HepG2 (cell line): ENCODE data around the gene C11orf68. TPM values are rescaled to one million over a fixed set of nuclear protein-coding genes. Genes with fewer than 3 reads are reported as not detected.

ENCODE experiments used
- ATAC-seq: fragments of 200-7000 bp; cut with Tn5 transposase; 3 replicates; pipeline ENCODE4 v1.9.1; 2020; ENCODE audit warnings: mild to moderate bottlenecking, moderate library complexity
- BruUV-seq: library from RNA; stranded (reverse); fragments of 400-500 nt; replicated peaks from 2 replicates; lab custom pipeline; 2021; lab: Mats Ljungman, UMichigan
- CTCF ChIA-PET: fragments of 300-600 bp; formaldehyde crosslinking; extraction: SDS; loops from one replicate; lab custom pipeline; 2021; ENCODE audit warnings: low total read pairs, inconsistent platforms, low intra/inter-chr PET ratio; lab: Yijun Ruan, JAX
- POLR2A ChIA-PET: fragments of 350-600 bp; sonication (Branson Sonifier 250); formaldehyde crosslinking; loops from one replicate; lab custom pipeline; 2020; ENCODE audit warnings: antibody characterized with exemption, inconsistent platforms; lab: Yijun Ruan, JAX
- DNase-seq: peaks from one replicate; pipeline ENCODE4 v3.0.0-alpha.2; 2015; ENCODE audit warnings: low spot score
- FAIRE-seq: peaks from 3 replicates; lab custom pipeline; 2011; peaks lifted over from hg19 to GRCh38; lab: Jason Lieb, UNC
- H2AFZ ChIP-seq: one replicate; pipeline ENCODE4 v1.6.1; 2011; ENCODE audit warnings: low read length, inconsistent platforms
- H3K27ac ChIP-seq: fragments of 300-600 bp; 3 replicates; pipeline ENCODE4 v1.8.0; 2011; ENCODE audit warnings: mixed run types, mild to moderate bottlenecking, mixed read lengths, low read length, inconsistent platforms; ENCODE audit not compliant: insufficient read depth; ENCODE audit errors: extremely low read length
- H3K27me3 ChIP-seq, 2 experiments: fragments of 200-600 bp in 1 of 2; 2 replicates in 1 of 2; 3 replicates in 1 of 2; pipeline versions ENCODE4 v1.6.0 to v1.8.0; 2011; ENCODE audit warnings: low read length in 2 of 2, mild to moderate bottlenecking in 2 of 2, moderate library complexity in 2 of 2, inconsistent platforms in 1 of 2; ENCODE audit not compliant: insufficient read depth in 2 of 2, control insufficient read depth in 1 of 2
- H3K36me3 ChIP-seq, 2 experiments: fragments of 200-600 bp in 1 of 2; replicated peaks in 1 of 2; 2 replicates in 1 of 2; 3 replicates in 1 of 2; pipeline versions ENCODE4 v1.5.1 to v1.8.0; 2011; ENCODE audit warnings: low read length in 2 of 2, inconsistent platforms in 1 of 2; ENCODE audit not compliant: insufficient read depth in 2 of 2, control insufficient read depth in 1 of 2
- H3K4me1 ChIP-seq: 2 replicates; pipeline ENCODE4 v1.5.1; 2012; ENCODE audit warnings: low read length, inconsistent platforms; ENCODE audit not compliant: insufficient read depth
- H3K4me2 ChIP-seq: 2 replicates; pipeline ENCODE4 v1.6.0; 2011; ENCODE audit warnings: low read depth, low read length, inconsistent platforms
- H3K4me3 ChIP-seq, 3 experiments: fragments of 200-600 bp in 1 of 3; sonication (generic), shearing (Covaris generic) in 1 of 3; replicated peaks in 1 of 3; 2 replicates each; pipeline ENCODE4 v1.5.1; 2011 to 2016; ENCODE audit warnings: low read length in 3 of 3, inconsistent platforms in 2 of 3, low read depth in 2 of 3, mild to moderate bottlenecking in 2 of 3, control low read depth in 1 of 3, mixed read lengths in 1 of 3; ENCODE audit not compliant: insufficient read depth in 1 of 3
- H3K79me2 ChIP-seq: one replicate; pipeline ENCODE4 v1.6.1; 2011; ENCODE audit warnings: low read length, inconsistent platforms; ENCODE audit not compliant: insufficient read depth
- H3K9ac ChIP-seq: 2 replicates; pipeline ENCODE4 v1.6.0; 2011; ENCODE audit warnings: mild to moderate bottlenecking, low read depth, low read length, inconsistent platforms; ENCODE audit not compliant: insufficient read depth
- H3K9me3 ChIP-seq: 2 replicates; pipeline ENCODE4 v1.5.1; 2012; ENCODE audit warnings: mild to moderate bottlenecking, low read length
- H4K20me1 ChIP-seq: 2 replicates; pipeline ENCODE4 v1.6.0; 2011; ENCODE audit warnings: inconsistent platforms, mild to moderate bottlenecking, low read length, moderate library complexity; ENCODE audit not compliant: insufficient read depth
- HCFC1 ChIP-seq: fragments of 150-350 bp; IDR thresholded peaks from 2 replicates; pipeline ENCODE4 v1.6.1; 2014; ENCODE audit warnings: low read depth, low read length
- HMG20B ChIP-seq: conservative IDR thresholded peaks from 2 replicates; pipeline ENCODE4 v1.6.1; 2016; ENCODE audit warnings: missing genetic modification reagents, missing compliant biosample characterization
- KAT7 ChIP-seq: IDR thresholded peaks from 2 replicates; pipeline ENCODE4 v1.6.1; 2018; ENCODE audit warnings: borderline replicate concordance, missing compliant biosample characterization
- POLR2AphosphoS2 ChIP-seq: IDR thresholded peaks from 2 replicates; pipeline ENCODE4 v1.6.1; 2011; ENCODE audit warnings: low read depth, low read length, improper control_type of control experiment
- ZNF768 ChIP-seq: sonication (generic); formaldehyde crosslinking; IDR thresholded peaks from 2 replicates; pipeline ENCODE4 v1.4.0; 2020; ENCODE audit warnings: missing genetic modification reagents
- WGBS: methylation state at CpG from one replicate; pipeline ENCODE4 v1.1.6; 2017; ENCODE audit warnings: low lambda C conversion rate; 5-methylcytosine and 5-hydroxymethylcytosine counted together
- in situ Hi-C: cut with HindIII; loops from 2 replicates; pipeline ENCODE4 v1.10.0; 2017; ENCODE audit warnings: low pct_unique_long_range_greater_than_20kb; ENCODE audit not compliant: extremely low pct_ligation_motif_present
- intact Hi-C: fragments of 100-400 bp; cut with micrococcal nuclease; formaldehyde crosslinking; loops from one replicate; pipeline ENCODE4 v1.10.0; 2022; ENCODE audit not compliant: unreplicated experiment
- polyA plus RNA-seq, 8 experiments: library from polyadenylated mRNA; depleted of rRNA in 3 of 8; stranded (reverse) in 7 of 8; unstranded in 1 of 8; fragments of >200 nt; fragmentation: Illumina TruSeq in 4 of 8; extraction: Trizol in 4 of 8; gene quantifications; 2 replicates each; pipeline versions ENCODE4 v1.2.1 to v1.2.3, GENCODE V29; 2011 to 2016; ENCODE audit warnings: low read depth in 4 of 8, missing spikeins in 1 of 8, mixed read lengths in 1 of 8; ENCODE audit not compliant: insufficient read depth in 1 of 8
- total RNA-seq, 5 experiments: library from RNA; depleted of rRNA; stranded (reverse); fragments of >200 nt; fragmentation: Illumina TruSeq; extraction: Trizol; gene quantifications; 2 replicates each; pipeline ENCODE4 v1.2.3, GENCODE V29; 2016; ENCODE audit warnings: low read depth in 1 of 5
- TF ChIP-seq, protein P1 (sequence below): fragments of 450-650 bp; IDR thresholded peaks from 2 replicates; pipeline ENCODE4 v1.6.1; 2016

C11orf68 gene
- total and polyA plus RNA-seq, 2 of the 13 experiments (the other 11 are each of a cell fraction or from before 2014, with no cell fraction given): 8.4 to 28.3 TPM

GRCh38 chr11:65897020-65897471 is 21.8 kb downstream of the C11orf68 start:
- ChIA-PET CTCF (no interaction called here), POLR2A (interaction anchor here (0.6 to 1.4 kb wide), 3 partner anchors 9 to 43 kb away, joined by 3 to 8 read pairs (median 3); partner anchors contain the start of gene FIBP)
- H3K4me1 ChIP-seq: peaks cover 53% of the 10 kb centered on the region
- H3K27ac ChIP-seq: no peak overlapping the region
- H4K20me1 ChIP-seq: no peaks in the 10 kb centered on the region
- no peak for DNase-seq
- BruUV-seq: no TSS peak
- 96% methylated on average over 4 of the region's 4 CpGs for WGBS
- no peak overlapping the region for H2AFZ ChIP-seq
- intact Hi-C loops (no loop called here), in situ Hi-C loops (no loop called here)
- H3K9ac ChIP-seq: no peak overlapping the region
- H3K27me3 ChIP-seq: no peaks in the 10 kb centered on the region; a peak in 1 of 5 replicates
- FAIRE-seq: no peak
- no peak for ATAC-seq
- no peak overlapping the region for H3K4me2 ChIP-seq
- no peaks in the 10 kb centered on the region for H3K9me3 ChIP-seq
- H3K36me3 ChIP-seq: peaks cover 8 to 18% of the 10 kb centered on the region in 2 experiments; a peak in 4 of 5 replicates
- TF ChIP-seq KAT7 (CRISPR knock-in tag) (no peak), HMG20B (CRISPR knock-in tag) (no peak), ZNF768 (peak; percentile 72)
- TF ChIP-seq, protein P1, sequence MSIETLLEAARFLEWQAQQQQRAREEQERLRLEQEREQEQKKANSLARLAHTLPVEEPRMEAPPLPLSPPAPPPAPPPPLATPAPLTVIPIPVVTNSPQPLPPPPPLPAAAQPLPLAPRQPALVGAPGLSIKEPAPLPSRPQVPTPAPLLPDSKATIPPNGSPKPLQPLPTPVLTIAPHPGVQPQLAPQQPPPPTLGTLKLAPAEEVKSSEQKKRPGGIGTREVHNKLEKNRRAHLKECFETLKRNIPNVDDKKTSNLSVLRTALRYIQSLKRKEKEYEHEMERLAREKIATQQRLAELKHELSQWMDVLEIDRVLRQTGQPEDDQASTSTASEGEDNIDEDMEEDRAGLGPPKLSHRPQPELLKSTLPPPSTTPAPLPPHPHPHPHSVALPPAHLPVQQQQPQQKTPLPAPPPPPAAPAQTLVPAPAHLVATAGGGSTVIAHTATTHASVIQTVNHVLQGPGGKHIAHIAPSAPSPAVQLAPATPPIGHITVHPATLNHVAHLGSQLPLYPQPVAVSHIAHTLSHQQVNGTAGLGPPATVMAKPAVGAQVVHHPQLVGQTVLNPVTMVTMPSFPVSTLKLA: no peak
- TF ChIP-seq, all 625 proteins: peak for 1
- Histone ChIP-seq H3K79me2 (peaks cover 32% of the 10 kb centered on the region), H3K4me3 (no peak overlapping the region)

DNA sequence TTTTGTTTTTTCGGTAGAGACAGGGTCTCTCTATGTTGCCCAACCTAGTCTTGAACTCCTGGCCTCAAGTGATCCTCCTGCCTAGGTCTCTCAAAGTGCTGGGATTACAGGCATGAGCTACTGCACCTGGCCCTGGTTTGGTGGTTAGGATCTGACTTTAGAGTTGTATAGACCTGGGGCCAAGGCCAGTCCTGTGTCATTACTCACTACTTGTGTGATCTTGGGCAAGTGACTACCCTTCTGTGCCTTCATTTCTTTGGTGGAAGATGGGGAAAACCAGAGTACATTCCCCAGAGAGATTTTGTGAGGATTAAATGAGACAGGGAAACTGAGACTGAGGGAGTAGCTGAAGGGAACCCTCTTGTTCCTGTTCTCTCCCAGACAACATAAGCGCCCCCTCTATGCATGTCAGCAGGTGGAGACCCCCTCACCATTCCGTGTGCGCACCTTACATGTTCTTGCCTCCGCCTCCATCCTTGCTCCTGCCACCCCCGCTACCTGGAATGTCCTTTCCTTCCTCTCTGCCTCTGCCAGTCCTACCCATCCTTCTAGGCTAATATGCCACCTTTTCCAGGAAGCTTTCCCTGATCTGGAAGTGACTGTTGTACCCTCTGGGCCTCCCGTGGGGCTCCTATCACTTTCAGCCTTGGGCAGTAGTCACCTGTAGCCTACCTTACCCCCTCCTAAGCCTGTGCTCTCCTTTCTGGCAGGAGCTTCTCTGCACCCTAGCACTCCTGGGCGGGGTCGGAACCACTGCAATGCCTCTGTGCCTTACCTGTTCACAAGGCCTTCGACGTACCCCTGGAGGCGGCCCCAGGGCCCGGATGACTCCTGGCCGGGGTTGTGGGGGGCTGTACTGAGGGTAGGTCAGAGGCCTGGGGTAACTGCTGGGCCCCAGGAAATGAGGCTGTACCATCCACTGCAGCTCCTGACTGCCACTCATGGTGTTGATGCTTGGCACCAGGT is 22.5 kb downstream of the C11orf68 start:
- WGBS: 96% methylated on average over 14 of the region's 14 CpGs
- Histone ChIP-seq H4K20me1 (no peaks in the 10 kb centered on the region), H3K9ac (no peak overlapping the region), H3K79me2 (peaks cover 32% of the 10 kb centered on the region), H3K9me3 (no peaks in the 10 kb centered on the region), H3K27ac (no peak overlapping the region), H2AFZ (no peak overlapping the region), H3K4me3 (no peak overlapping the region), H3K4me1 (peaks cover 51% of the 10 kb centered on the region), H3K4me2 (no peak overlapping the region), H3K27me3 (no peaks in the 10 kb centered on the region; a peak in 1 of 5 replicates), H3K36me3 (peaks cover 8 to 18% of the 10 kb centered on the region in 2 experiments; a peak in 4 of 5 replicates)
- no TSS peak for BruUV-seq
- in situ Hi-C loops: no loop called here
- FAIRE-seq (no peak), ATAC-seq (no peak), DNase-seq (no peak)
- POLR2A ChIA-PET: interaction anchor here (1.4 kb wide), 1 partner anchor 8 kb away, joined by 8 read pairs; the partner anchor contains the start of gene FIBP
- intact Hi-C loops: no loop called here
- peak; percentile 47; the same call in 1 of the 2 replicates for TF ChIP-seq POLR2AphosphoS2
- TF ChIP-seq HCFC1: no peak
- CTCF ChIA-PET: no interaction called here
